ENCODE results near the gene MARCHF6.
"Not testable (repeated sequence)": the region's sequence is repeated elsewhere in the genome, so short reads cannot be mapped to it uniquely, and the experiment has no call there.

The MARCHF6 gene

GRCh38 chr5:10363519-10364185 is 10.2 kb downstream of the MARCHF6 start:
- no peak for DNase-seq (ENCODE audit: low read depth)
- no peak overlapping the region for H3K4me3 ChIP-seq (ENCODE audit: low read depth, low read length)
- in situ Hi-C loops (cut with HindIII; ENCODE audit: low sequenced_read_pairs) = no loop called here
- TF ChIP-seq CTCF (IDR thresholded peaks at IDR 0.05; ENCODE audit: low read depth, low read length, missing control alignments) = no peak

DNA sequence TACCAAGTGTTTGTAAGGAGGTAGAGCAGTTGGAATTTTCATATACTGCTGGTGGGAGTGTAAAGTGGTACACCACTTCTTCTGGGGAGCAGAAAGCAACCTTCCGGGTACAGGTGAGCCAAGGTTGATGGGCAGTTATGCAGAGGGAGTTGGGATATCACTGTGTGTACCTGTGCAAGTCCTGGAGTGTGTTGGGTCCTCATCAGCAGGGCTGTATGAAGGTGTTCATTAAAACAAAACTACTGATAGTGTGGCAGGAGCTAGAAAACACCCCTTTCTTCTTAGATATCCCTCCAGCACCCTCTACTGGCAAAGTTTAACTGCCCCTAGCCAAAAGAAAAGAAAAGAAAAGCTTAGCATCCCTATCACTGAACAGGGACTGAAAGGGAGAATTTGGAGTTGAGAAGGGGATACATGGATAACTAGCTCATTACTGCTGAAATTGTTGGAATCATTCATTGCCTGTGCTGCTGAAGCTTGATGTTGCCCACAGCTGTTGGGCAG is 10.7 kb downstream of the MARCHF6 start:
- DNase-seq (ENCODE audit: low read depth) = no peak
- TF ChIP-seq CTCF (IDR thresholded peaks at IDR 0.05; ENCODE audit: low read depth, low read length, missing control alignments) = no peak
- in situ Hi-C loops (cut with HindIII; ENCODE audit: low sequenced_read_pairs) = no loop called here
- no peak overlapping the region for H3K4me3 ChIP-seq (ENCODE audit: low read depth, low read length)

GRCh38 chr5:10365782-10366181 is 12.3 kb downstream of the MARCHF6 start:
- no peak for DNase-seq (ENCODE audit: low read depth)
- no peak for TF ChIP-seq CTCF (IDR thresholded peaks at IDR 0.05; ENCODE audit: low read depth, low read length, missing control alignments)
- in situ Hi-C loops (cut with HindIII; ENCODE audit: low sequenced_read_pairs) = no loop called here
- no peak overlapping the region for H3K4me3 ChIP-seq (ENCODE audit: low read depth, low read length)

DNA sequence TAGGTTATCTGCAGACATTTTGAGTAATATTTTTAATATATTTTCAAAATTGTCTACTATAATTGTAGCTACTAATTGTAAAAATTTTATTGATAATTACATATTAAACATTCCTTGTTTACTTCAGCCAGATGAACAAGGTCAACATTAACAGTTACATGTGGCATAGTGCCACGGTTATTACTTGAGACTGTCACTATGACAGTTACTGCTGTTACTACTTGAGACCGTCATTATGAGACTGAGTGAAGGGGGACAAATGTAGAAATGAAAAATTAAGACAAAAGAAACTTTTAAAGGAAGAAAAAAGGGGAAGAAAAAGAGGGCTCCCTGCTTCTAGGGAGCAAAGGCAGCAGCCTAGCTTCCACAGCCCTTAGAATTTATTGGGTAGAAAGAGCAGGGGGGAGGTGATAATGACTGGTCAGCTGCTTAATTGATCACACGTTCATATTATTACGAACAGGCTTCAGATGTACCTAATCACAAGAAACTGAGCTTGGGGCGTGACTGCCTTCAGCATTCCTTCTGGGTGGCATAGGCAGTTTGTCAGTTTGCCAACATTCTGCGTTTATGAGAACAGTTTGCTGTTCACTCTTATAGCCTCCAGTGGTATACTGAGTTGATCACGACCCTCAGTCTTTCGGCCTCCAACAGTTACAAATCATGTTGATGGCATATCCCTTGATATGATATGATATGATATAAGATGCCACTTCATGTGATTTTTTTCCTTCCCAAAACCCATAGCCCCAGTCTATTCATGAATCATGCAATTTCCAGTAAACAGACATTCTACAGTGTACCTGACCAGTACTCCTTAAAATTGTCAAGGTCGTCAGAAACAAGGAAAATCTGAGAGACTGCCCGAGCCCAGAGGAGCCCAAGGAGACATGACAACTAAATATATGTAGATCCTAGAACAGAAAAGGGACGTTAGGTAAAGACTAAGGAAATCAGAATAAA is 13.1 kb downstream of the MARCHF6 start:
- in situ Hi-C loops (cut with HindIII; ENCODE audit: low sequenced_read_pairs) = no loop called here
- TF ChIP-seq CTCF (IDR thresholded peaks at IDR 0.05; ENCODE audit: low read depth, low read length, missing control alignments) = no peak
- no peak for DNase-seq (ENCODE audit: low read depth)
- H3K4me3 ChIP-seq (ENCODE audit: low read depth, low read length) = no peak overlapping the region

GRCh38 chr5:10367579-10367978 is 14.1 kb downstream of the MARCHF6 start:
- no peak for TF ChIP-seq CTCF (IDR thresholded peaks at IDR 0.05; ENCODE audit: low read depth, low read length, missing control alignments)
- H3K4me3 ChIP-seq (ENCODE audit: low read depth, low read length) = no peak overlapping the region
- in situ Hi-C loops (cut with HindIII; ENCODE audit: low sequenced_read_pairs) = no loop called here
- DNase-seq (ENCODE audit: low read depth) = no peak

DNA sequence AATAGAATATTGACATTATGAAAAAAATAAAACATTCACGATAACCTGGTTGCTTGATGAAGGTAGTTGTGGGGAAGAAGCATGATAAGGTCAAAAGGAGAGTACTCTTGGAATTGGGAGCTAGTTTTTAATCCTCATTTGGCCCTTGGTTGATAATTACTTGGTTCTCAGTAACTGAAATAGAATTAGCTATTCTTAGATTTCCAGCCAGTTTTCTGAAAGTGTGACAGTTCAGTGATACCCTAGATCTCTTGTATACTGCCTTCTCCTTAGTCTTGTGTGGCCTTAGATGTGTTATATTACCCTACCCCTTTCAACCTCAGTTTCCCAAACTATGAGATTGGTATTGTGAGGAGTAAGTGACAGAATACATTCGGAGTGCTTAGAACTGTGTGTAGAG is 17.4 kb downstream of the MARCHF6 start:
- DNase-seq (ENCODE audit: low read depth) = no peak
- no peak overlapping the region for H3K4me3 ChIP-seq (ENCODE audit: low read depth, low read length)
- in situ Hi-C loops (cut with HindIII; ENCODE audit: low sequenced_read_pairs) = no loop called here
- no peak for TF ChIP-seq CTCF (IDR thresholded peaks at IDR 0.05; ENCODE audit: low read depth, low read length, missing control alignments)

DNA sequence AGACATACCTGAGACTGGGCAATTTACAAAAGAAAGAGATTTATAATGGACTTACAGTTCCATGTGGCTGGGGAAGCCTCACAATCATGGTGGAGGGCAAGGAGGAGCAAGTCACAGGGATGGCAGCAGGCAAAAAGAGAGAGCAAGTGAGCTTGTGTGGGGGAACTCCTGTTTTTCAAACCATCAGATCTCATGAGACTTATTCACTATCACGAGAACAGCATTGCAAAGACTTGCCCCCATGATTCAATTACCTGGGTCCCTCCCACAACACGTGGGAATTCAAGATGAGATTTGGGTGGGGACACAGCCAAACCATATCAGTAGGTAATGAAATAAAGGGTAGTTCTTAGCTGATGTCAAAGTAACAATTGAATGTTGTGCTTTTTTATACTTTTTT is 17.9 kb downstream of the MARCHF6 start:
- H3K4me3 ChIP-seq (ENCODE audit: low read depth, low read length); DNase-seq (ENCODE audit: low read depth); in situ Hi-C loops (cut with HindIII; ENCODE audit: low sequenced_read_pairs): not testable (repeated sequence)
